Rectal smooth muscle tissue (tissue), 1 donor: ENCODE data around the gene KIAA0040.

Experiments
- H3K27ac ChIP-seq: one replicate; pipeline ENCODE4 v1.7.0; 2013; ENCODE audit warnings: low read depth, low read length, inconsistent platforms
- H3K27me3 ChIP-seq: one replicate; pipeline ENCODE4 v1.7.0; 2013; ENCODE audit warnings: low read length; ENCODE audit not compliant: control insufficient read depth, insufficient read depth
- H3K36me3 ChIP-seq: one replicate; pipeline ENCODE4 v1.7.0; 2013; ENCODE audit warnings: low read length; ENCODE audit not compliant: control insufficient read depth, insufficient read depth
- H3K4me1 ChIP-seq: one replicate; pipeline ENCODE4 v1.7.0; 2013; ENCODE audit warnings: low read length; ENCODE audit not compliant: control insufficient read depth, insufficient read depth
- H3K4me3 ChIP-seq: one replicate; pipeline ENCODE4 v1.7.0; 2013; ENCODE audit warnings: low read length
- H3K9ac ChIP-seq: one replicate; pipeline ENCODE4 v1.7.0; 2013; ENCODE audit warnings: low read length

The KIAA0040 gene

DNA sequence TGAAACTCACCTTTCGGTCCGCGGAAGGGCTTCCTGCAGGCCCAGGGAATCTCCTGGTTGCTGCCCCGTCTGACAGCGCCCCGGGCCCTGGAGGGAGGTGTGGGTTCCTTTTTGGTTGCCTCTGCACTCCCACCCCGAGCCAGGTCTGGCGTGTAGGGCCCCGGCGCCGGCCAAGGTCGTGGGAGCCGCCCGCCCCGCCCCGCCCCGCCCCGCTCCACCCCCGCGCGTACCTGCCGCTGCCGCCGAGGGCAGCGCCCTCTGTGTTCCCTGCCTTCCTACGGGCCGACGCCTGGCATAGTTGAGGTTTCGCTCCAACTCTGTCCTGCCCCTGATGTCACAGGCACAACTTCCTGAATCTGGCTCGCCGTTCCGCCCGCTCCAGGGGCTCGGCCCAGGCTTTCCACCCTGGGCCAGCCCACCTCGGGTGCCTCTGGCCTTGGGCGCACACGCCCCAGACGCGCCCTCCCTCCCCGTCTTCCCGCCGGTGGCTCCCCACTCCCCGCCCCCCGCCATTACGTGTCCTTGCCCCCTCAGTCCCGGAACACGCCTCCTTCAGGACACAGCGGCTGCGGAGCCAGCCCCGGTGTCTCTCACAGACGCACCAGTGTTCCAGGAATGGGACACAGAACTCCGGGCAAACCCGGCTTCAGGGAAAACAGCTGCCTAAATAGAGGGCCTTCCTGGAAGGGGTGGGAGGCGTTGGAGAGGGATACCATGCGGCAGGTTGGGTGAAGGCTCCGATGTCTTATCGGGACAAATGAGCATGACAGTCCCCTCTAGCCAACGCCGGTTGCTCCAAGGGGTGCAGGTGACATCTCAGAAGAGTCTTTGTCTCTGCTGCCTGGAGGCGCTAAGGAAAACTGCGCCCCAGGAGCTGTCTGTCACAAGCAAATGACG is at the start of gene KIAA0040:
TSS of gene KIAA0040 (minus strand) at position 147 of the 897 bp plus-strand sequence. CDS start 31,763 bp downstream, outside the sequence.
- H3K9ac ChIP-seq = peak within 1 kb of the TSS; percentile 85
- peak within 1 kb of the TSS; percentile 69 for H3K27ac ChIP-seq
- peaks cover 5% of the 10 kb centered on the region for H3K4me1 ChIP-seq
- H3K36me3 ChIP-seq = no peaks in the 10 kb centered on the region
- no peaks in the 10 kb centered on the region for H3K27me3 ChIP-seq
- H3K4me3 ChIP-seq = peak within 1 kb of the TSS; percentile 91

DNA sequence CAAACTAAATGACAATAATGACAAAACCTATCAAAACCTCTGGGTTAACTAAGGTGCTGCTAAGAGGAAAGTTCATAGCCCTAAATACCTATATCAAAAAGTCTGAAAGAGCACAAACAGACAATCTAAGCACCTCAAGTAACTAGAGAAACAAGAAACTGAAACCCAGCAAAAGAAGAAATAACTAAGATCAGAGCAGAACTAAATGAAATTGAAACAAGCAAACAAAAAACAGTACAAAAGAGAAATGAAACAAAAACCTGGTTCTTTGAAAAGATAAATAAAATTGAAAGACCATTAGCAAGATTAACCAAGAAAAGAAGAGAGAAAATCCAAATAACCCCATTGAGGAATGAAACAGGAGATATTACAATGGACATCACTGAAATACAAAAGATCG is 44.8 kb upstream of the KIAA0040 start:
- H3K4me1 ChIP-seq = no peaks in the 10 kb centered on the region
- H3K27ac ChIP-seq = no peak overlapping the region
- H3K4me3 ChIP-seq = no peak overlapping the region
- H3K9ac ChIP-seq = no peak overlapping the region
- no peaks in the 10 kb centered on the region for H3K27me3 ChIP-seq
- no peaks in the 10 kb centered on the region for H3K36me3 ChIP-seq

DNA sequence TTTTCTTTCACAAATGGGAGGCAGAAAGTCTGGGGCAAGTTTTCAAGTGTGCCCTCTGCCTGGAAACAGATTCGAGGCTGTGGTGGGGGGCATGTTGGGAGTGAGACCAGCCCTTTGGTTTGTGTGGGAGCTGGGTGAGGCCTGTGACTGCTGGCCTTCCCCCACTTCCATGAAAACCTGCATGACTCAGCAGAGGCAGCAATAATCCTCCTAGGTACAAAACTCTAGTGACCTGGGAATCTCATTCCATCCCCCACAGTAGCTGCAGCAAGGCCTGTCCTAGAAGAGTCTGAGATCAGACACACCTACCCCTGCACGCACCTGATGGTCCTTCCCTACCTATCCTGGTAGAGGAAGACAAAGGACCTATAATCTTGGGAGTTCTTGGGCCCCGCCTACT is 42.1 kb upstream of the KIAA0040 start:
- Histone ChIP-seq H3K27ac (no peak overlapping the region), H3K4me1 (no peaks in the 10 kb centered on the region), H3K36me3 (no peaks in the 10 kb centered on the region), H3K27me3 (no peaks in the 10 kb centered on the region), H3K9ac (no peak overlapping the region), H3K4me3 (no peak overlapping the region)

GRCh38 chr1:175232335-175232734 is 39.8 kb upstream of the KIAA0040 start:
- Histone ChIP-seq H3K36me3 (no peaks in the 10 kb centered on the region), H3K9ac (no peak overlapping the region), H3K4me1 (no peaks in the 10 kb centered on the region), H3K27me3 (no peaks in the 10 kb centered on the region), H3K27ac (no peak overlapping the region), H3K4me3 (no peak overlapping the region)

- no peak overlapping the region for H3K4me3 ChIP-seq
- H3K27me3 ChIP-seq = no peaks in the 10 kb centered on the region
- no peaks in the 10 kb centered on the region for H3K36me3 ChIP-seq
- H3K4me1 ChIP-seq = no peaks in the 10 kb centered on the region
- H3K27ac ChIP-seq = no peak overlapping the region
- H3K9ac ChIP-seq = no peak overlapping the region
Observed at GRCh38 chr1:175225805-175226129, 33.2 kb upstream of the KIAA0040 start.

GRCh38 chr1:175222296-175222938 is 29.8 kb upstream of the KIAA0040 start:
- no peak overlapping the region for H3K27ac ChIP-seq
- H3K4me1 ChIP-seq = no peaks in the 10 kb centered on the region
- no peak overlapping the region for H3K9ac ChIP-seq
- H3K36me3 ChIP-seq = no peaks in the 10 kb centered on the region
- H3K4me3 ChIP-seq = no peak overlapping the region
- H3K27me3 ChIP-seq = no peaks in the 10 kb centered on the region

- Histone ChIP-seq H3K27ac (no peak overlapping the region), H3K4me1 (no peaks in the 10 kb centered on the region), H3K36me3 (no peaks in the 10 kb centered on the region), H3K27me3 (no peaks in the 10 kb centered on the region), H3K4me3 (no peak overlapping the region), H3K9ac (no peak overlapping the region)
Observed at GRCh38 chr1:175221557-175222175, 29.1 kb upstream of the KIAA0040 start.

- H3K27ac ChIP-seq = no peak overlapping the region
- no peak overlapping the region for H3K9ac ChIP-seq
Observed at GRCh38 chr1:175220853-175221556, 28.4 kb upstream of the KIAA0040 start.

DNA sequence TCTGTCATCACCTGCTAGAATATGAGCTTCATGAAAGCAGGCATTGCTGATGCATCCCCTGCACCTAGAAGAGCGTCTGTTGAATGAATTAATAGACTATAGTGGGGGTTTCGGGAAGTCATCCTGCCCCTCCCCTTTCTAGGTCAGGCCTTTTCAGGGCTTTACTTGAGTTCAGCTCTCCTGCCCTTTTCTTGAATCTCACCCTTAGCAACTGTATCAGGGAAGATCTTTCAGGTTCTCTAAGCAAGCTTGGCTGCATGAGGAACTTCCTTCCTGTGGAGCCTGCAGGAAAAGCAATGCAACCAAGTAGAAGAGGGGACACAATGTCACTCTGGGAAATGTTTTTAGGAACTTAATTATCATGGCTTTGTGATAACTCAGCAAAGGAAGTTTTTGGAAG is 27.2 kb upstream of the KIAA0040 start:
- no peaks in the 10 kb centered on the region for H3K4me1 ChIP-seq
- H3K36me3 ChIP-seq = no peaks in the 10 kb centered on the region
- H3K27me3 ChIP-seq = no peaks in the 10 kb centered on the region
- H3K27ac ChIP-seq = no peak overlapping the region
- H3K4me3 ChIP-seq = no peak overlapping the region
- no peak overlapping the region for H3K9ac ChIP-seq

More at GRCh38 chr1:175220853-175221556, 28.4 kb upstream of the KIAA0040 start:
- Histone ChIP-seq H3K27me3 (no peaks in the 10 kb centered on the region), H3K4me3 (no peak overlapping the region), H3K36me3 (no peaks in the 10 kb centered on the region), H3K4me1 (no peaks in the 10 kb centered on the region)

DNA sequence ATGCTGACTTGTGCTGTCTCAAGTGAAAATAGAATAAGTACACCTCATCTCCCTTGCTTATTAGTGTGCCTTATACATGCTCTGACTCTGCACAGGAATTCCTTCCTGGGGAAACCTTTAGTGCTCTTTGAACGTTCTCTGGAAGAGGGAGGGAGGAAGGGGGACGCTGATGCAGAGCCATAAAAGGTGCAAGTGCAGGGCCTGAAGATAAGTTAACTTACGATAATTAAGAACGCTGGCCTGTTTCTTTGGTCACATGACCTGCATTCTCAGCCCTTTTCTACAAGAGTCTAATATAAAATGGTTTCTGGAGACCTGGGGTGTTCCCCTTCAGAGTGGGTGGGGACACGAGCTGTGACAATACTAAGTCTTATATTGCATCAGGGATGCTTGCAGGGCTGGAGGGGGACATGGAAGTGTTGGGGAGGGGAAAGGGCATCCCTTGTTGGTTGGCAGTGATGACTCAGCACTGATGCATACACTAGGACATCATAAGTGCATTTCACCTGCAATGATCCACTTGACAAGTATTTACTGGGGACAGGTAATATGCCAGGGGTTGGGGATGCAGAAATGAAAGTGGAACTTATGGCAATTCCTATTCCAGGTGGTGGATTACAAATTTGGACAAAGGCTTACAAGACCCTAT is 26.3 kb upstream of the KIAA0040 start:
- Histone ChIP-seq H3K4me1 (no peaks in the 10 kb centered on the region), H3K27ac (no peak overlapping the region), H3K36me3 (no peaks in the 10 kb centered on the region), H3K4me3 (no peak overlapping the region), H3K27me3 (no peaks in the 10 kb centered on the region), H3K9ac (no peak overlapping the region)

- H3K4me3 ChIP-seq = no peak overlapping the region
- no peaks in the 10 kb centered on the region for H3K36me3 ChIP-seq
- no peaks in the 10 kb centered on the region for H3K4me1 ChIP-seq
- H3K27ac ChIP-seq = no peak overlapping the region
- no peaks in the 10 kb centered on the region for H3K27me3 ChIP-seq
- H3K9ac ChIP-seq = no peak overlapping the region
Observed at GRCh38 chr1:175217721-175218531, 25.4 kb upstream of the KIAA0040 start.
